ENCODE measurements around the gene PBX3.

Gene PBX3

GRCh38 chr9:125747053-125747764, at the start of gene PBX3:
Gene PBX3, plus strand, starts transcription at chr9:125747373.
- peak; percentile 25 for DNase-seq

- DNase-seq = no peak
Measured at GRCh38 chr9:125699870-125700269, 47.3 kb upstream of the PBX3 start.

GRCh38 chr9:125700791-125701190, 46.4 kb upstream of the PBX3 start:
- no peak for DNase-seq

- no peak for DNase-seq
Measured at GRCh38 chr9:125701351-125701750, 45.8 kb upstream of the PBX3 start.

- DNase-seq = no peak
Measured at GRCh38 chr9:125703662-125704061, 43.5 kb upstream of the PBX3 start.

GRCh38 chr9:125705893-125706292, 41.3 kb upstream of the PBX3 start:
- no peak for DNase-seq

- peak; percentile 93 for DNase-seq
Measured at GRCh38 chr9:125706651-125707471, 40.3 kb upstream of the PBX3 start, which contains the start of gene MAPKAP1. Gene MAPKAP1, minus strand, starts transcription at chr9:125707208. Its CDS starts 34,634 bp downstream, at chr9:125672574.

GRCh38 chr9:125707472-125707804, 39.7 kb upstream of the PBX3 start:
- no peak for DNase-seq

- DNase-seq = no peak
Measured at GRCh38 chr9:125726456-125727132, 20.6 kb upstream of the PBX3 start.

- no peak for DNase-seq
Measured at GRCh38 chr9:125730168-125730567, 17.0 kb upstream of the PBX3 start.

- no peak for DNase-seq
Measured at GRCh38 chr9:125732562-125732961, 14.6 kb upstream of the PBX3 start.

GRCh38 chr9:125739436-125739835, 7.7 kb upstream of the PBX3 start:
- DNase-seq = no peak

GRCh38 chr9:125742657-125743056, 4.5 kb upstream of the PBX3 start:
- DNase-seq = no peak

GRCh38 chr9:125743682-125744428, 3.3 kb upstream of the PBX3 start:
- no peak for DNase-seq

GRCh38 chr9:125744616-125745015, 2.6 kb upstream of the PBX3 start:
- DNase-seq = no peak

- no peak for DNase-seq
Measured at GRCh38 chr9:125745018-125745417, 2.2 kb upstream of the PBX3 start.

GRCh38 chr9:125745682-125746016, 1.5 kb upstream of the PBX3 start:
- no peak for DNase-seq

GRCh38 chr9:125746017-125746773, 978 bp upstream of the PBX3 start:
- peak; percentile 99 for DNase-seq

GRCh38 chr9:125746774-125747052, 460 bp upstream of the PBX3 start:
- DNase-seq = no peak

GRCh38 chr9:125747765-125748445, 732 bp downstream of the PBX3 start:
- DNase-seq = no peak

GRCh38 chr9:125748446-125749099, 1.4 kb downstream of the PBX3 start:
- peak; percentile 51 for DNase-seq
